Peyer's patch (tissue), 4 donors: ENCODE measurements around the gene SLC22A23. TPM values are rescaled to one million over a fixed set of nuclear protein-coding genes. Genes with fewer than 3 reads are reported as not detected.

Experiments used
- DNase-seq, 3 donors: peaks; one replicate each; pipeline ENCODE4 v3.0.0-alpha.2; 2017 to 2019
- H3K27ac ChIP-seq, 4 donors: fragments of 200-600 bp; sonication (generic); one replicate each; pipeline ENCODE4 v1.5.1; 2016 to 2019
- H3K27me3 ChIP-seq, 2 donors: fragments of 200-600 bp; sonication (generic); one replicate each; pipeline ENCODE4 v1.5.1; 2019
- H3K36me3 ChIP-seq, 3 donors: fragments of 200-600 bp; sonication (generic); one replicate each; pipeline ENCODE4 v1.5.1; 2016 to 2019
- H3K4me1 ChIP-seq, 4 donors: fragments of 200-600 bp; sonication (generic); one replicate each; pipeline ENCODE4 v1.5.1; 2016 to 2019
- H3K4me3 ChIP-seq, 4 donors: fragments of 200-600 bp; sonication (generic); 1 replicate in 3 of 4; 2 replicates in 1 of 4; pipeline ENCODE4 v1.5.1; 2016 to 2019; ENCODE audit warnings: mild to moderate bottlenecking in 1 of 4
- H3K9me3 ChIP-seq, 4 donors: fragments of 200-600 bp; sonication (generic); one replicate each; pipeline ENCODE4 v1.5.1; 2016 to 2019; ENCODE audit warnings: mild to moderate bottlenecking in 1 of 4
- POLR2A ChIP-seq, 2 donors: fragments of 450-650 bp; IDR thresholded peaks; one replicate each; pipeline ENCODE4 v1.5.1; 2017; ENCODE audit warnings: antibody characterized with exemption in 2 of 2, mild to moderate bottlenecking in 2 of 2, moderate library complexity in 2 of 2
- total RNA-seq, 4 donors: library from RNA; depleted of rRNA; stranded (reverse); fragments of >200 nt; gene quantifications; one replicate each; pipeline ENCODE4 v1.1.0, GENCODE V29; 2016
- TF ChIP-seq, protein P1 (sequence below), 6 experiments: fragments of 450-650 bp in 4 of 6; fragments of 200-600 bp in 2 of 6; sonication (generic) in 1 of 6; IDR thresholded peaks; one replicate each; pipeline ENCODE4 v1.5.1; 2017 to 2019; ENCODE audit warnings: antibody characterized with exemption in 6 of 6, mild to moderate bottlenecking in 3 of 6, moderate library complexity in 1 of 6

Gene SLC22A23
- total RNA-seq, 4 donors from 2014 or later, result 22.3 to 145 (median 91.6) TPM

GRCh38 chr6:3222506-3223038 is 234.3 kb downstream of the SLC22A23 start:
- H3K36me3 ChIP-seq, result no peaks in the 10 kb centered on the region
- no peak overlapping the region for H3K4me3 ChIP-seq
- no peak overlapping the region for H3K27ac ChIP-seq
- no peak for TF ChIP-seq POLR2A (IDR thresholded peaks at IDR 0.05)
- TF ChIP-seq, protein P1, sequence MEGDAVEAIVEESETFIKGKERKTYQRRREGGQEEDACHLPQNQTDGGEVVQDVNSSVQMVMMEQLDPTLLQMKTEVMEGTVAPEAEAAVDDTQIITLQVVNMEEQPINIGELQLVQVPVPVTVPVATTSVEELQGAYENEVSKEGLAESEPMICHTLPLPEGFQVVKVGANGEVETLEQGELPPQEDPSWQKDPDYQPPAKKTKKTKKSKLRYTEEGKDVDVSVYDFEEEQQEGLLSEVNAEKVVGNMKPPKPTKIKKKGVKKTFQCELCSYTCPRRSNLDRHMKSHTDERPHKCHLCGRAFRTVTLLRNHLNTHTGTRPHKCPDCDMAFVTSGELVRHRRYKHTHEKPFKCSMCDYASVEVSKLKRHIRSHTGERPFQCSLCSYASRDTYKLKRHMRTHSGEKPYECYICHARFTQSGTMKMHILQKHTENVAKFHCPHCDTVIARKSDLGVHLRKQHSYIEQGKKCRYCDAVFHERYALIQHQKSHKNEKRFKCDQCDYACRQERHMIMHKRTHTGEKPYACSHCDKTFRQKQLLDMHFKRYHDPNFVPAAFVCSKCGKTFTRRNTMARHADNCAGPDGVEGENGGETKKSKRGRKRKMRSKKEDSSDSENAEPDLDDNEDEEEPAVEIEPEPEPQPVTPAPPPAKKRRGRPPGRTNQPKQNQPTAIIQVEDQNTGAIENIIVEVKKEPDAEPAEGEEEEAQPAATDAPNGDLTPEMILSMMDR (IDR thresholded peaks at IDR 0.05), result no peak
- peaks cover 9 to 11% (median 11%) of the 10 kb centered on the region in 4 donors for H3K4me1 ChIP-seq
- no peaks in the 10 kb centered on the region for H3K9me3 ChIP-seq
- no peak for DNase-seq
- peaks cover 5 to 9% of the 10 kb centered on the region in 2 donors for H3K27me3 ChIP-seq

DNA sequence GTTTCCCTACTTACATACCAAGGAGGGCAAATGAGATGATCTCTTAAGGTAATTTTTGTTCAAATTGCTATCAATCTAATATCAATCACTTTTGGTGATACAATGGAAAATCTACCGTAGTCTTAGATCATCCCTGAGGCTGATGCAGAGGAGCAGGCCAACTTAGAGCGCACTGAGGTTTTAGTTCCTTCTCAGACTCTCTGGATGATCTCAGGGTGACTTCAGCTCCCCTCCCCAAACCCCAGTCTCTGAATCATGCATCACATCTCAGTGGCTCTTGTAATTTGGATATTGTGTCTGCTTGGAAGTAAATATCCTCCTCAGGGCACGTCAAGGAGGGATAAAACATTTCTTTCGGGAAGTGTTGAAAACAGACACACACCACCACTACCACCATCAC is 235.3 kb downstream of the SLC22A23 start:
- no peaks in the 10 kb centered on the region for H3K9me3 ChIP-seq
- TF ChIP-seq POLR2A (IDR thresholded peaks at IDR 0.05), result no peak
- TF ChIP-seq, protein P1 (IDR thresholded peaks at IDR 0.05), result no peak
- H3K27ac ChIP-seq, result no peak overlapping the region
- no peaks in the 10 kb centered on the region for H3K27me3 ChIP-seq
- DNase-seq, result no peak
- peaks cover 0 to 1% (median under 1%) of the 10 kb centered on the region in 4 donors for H3K4me1 ChIP-seq
- H3K36me3 ChIP-seq, result no peaks in the 10 kb centered on the region
- no peak overlapping the region for H3K4me3 ChIP-seq

DNA sequence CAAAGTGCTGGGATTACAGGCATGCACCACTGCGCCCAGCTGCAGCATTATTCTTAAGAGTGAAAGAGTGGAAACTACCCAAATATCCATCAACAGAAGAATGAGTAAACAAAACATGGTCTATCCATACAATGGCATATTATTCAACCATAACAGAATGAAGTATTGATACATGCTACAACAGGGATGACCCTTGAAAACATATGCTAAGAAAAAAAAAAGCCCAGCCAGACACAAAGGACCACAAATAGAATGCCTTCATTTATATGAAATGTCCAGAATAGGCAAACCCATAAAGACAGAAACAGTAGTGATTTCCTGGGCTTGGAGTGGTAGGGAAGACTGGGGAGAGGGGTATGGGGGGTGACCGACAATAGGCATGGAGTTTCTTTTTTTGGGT is 236.5 kb downstream of the SLC22A23 start:
- H3K4me1 ChIP-seq, result no peaks in the 10 kb centered on the region
- no peak overlapping the region for H3K27ac ChIP-seq
- no peaks in the 10 kb centered on the region for H3K36me3 ChIP-seq
- no peak overlapping the region for H3K4me3 ChIP-seq
- no peaks in the 10 kb centered on the region for H3K27me3 ChIP-seq
- H3K9me3 ChIP-seq, result no peaks in the 10 kb centered on the region
- TF ChIP-seq, protein P1 (IDR thresholded peaks at IDR 0.05), result no peak
- TF ChIP-seq POLR2A (IDR thresholded peaks at IDR 0.05), result no peak
- no peak for DNase-seq

Other genes starting within 250 kb of the SLC22A23 start
- 1 to 10 TPM; 2.4 to 7.4 (median 4.5) TPM for gene TUBB2B, start 229.4 kb downstream of the SLC22A23 start, total RNA-seq
- gene PSMG4, start 198.1 kb downstream of the SLC22A23 start, total RNA-seq, result 10 to 100 TPM in 3 of 4 donors, 1 to 10 TPM in 1; 6.6 to 16.8 (median 15.9) TPM